ENCODE measurements around the gene ZC3H7B.

DNA sequence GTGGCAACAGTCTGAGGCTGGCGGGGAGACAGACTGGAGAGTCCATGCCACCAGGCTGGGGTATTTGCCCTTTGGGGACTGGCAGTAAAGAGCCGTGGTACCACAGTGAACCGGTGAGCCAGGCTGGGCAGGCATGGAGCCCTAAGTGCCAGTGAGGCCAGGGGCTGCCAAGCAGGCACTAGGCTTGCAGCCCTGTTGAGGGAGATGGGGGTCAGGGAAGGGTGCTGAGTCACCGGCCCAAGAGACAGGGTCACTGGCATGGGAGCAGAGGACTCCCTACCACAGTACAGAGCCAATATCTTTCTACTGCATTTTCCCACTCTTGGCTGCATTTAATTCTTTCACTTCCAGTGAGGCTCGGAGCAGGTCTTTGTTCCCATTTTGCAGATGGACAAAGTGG lies 49.7 kb downstream of the ZC3H7B start:
- TF ChIP-seq, protein P1, sequence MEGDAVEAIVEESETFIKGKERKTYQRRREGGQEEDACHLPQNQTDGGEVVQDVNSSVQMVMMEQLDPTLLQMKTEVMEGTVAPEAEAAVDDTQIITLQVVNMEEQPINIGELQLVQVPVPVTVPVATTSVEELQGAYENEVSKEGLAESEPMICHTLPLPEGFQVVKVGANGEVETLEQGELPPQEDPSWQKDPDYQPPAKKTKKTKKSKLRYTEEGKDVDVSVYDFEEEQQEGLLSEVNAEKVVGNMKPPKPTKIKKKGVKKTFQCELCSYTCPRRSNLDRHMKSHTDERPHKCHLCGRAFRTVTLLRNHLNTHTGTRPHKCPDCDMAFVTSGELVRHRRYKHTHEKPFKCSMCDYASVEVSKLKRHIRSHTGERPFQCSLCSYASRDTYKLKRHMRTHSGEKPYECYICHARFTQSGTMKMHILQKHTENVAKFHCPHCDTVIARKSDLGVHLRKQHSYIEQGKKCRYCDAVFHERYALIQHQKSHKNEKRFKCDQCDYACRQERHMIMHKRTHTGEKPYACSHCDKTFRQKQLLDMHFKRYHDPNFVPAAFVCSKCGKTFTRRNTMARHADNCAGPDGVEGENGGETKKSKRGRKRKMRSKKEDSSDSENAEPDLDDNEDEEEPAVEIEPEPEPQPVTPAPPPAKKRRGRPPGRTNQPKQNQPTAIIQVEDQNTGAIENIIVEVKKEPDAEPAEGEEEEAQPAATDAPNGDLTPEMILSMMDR (conservative IDR thresholded peaks at IDR 0.05), result no peak
- no peak for TF ChIP-seq EZH2 (IDR thresholded peaks at IDR 0.05; ENCODE audit: low read depth)

Measured in PC-9 (cell line).